ENCODE results near the gene ALDH7A1.
"Not testable (repeated sequence)": the region's sequence is repeated elsewhere in the genome, so short reads cannot be mapped to it uniquely, and the experiment has no call there.

The ALDH7A1 gene

DNA sequence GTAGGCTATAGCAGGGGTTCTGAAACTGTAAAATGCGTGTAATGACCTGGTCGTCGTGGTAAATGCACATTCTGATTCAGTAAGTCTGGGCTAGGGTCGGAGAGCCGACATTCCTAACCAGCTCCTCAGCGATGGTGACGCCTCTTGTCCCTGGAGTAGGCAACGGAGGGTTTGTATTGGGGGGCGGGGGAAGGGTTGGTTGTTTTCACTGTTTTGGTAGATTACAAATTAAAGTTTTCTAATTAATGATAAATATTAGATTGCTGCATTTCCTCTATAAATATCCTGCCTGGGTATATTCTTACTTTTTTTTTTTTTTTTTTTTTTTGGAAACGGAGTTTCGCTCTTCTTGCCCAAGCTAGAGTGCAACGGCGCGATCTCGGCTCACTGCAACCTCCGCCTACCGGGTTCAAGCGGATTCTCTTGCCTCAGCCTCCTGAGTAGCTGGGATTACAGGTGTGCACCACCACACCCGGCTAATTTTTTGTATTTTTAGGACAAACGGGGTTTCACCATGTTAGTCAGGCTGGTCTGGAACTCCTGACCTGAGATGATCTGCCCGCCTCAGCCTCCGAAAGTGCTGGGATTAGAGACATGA is 566 bp upstream of the ALDH7A1 start:
- no peak for DNase-seq (ENCODE audit: low read depth in 2 of 2, low spot score in 1 of 2)

DNA sequence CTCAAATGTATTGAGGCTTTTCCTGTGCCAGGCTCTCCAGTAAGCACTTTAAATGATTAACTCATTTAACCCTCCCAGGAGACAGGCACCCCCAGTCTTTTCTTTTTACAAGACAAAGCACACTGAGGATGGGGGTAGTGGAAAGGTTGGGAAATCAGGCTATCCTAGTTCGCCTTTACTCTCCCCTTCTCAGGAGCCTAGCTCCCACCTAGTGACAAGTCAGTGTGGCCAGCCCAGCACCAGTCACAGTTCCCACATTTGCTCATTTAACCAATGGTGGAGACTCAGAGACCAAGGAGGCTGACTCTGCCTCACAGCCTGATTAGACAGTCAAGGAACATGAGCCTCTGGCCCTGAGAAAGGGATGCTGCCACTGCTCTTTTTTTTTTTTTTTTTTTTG is 3.5 kb downstream of the ALDH7A1 start:
- no peak for DNase-seq (ENCODE audit: low read depth in 2 of 2, low spot score in 1 of 2)

DNA sequence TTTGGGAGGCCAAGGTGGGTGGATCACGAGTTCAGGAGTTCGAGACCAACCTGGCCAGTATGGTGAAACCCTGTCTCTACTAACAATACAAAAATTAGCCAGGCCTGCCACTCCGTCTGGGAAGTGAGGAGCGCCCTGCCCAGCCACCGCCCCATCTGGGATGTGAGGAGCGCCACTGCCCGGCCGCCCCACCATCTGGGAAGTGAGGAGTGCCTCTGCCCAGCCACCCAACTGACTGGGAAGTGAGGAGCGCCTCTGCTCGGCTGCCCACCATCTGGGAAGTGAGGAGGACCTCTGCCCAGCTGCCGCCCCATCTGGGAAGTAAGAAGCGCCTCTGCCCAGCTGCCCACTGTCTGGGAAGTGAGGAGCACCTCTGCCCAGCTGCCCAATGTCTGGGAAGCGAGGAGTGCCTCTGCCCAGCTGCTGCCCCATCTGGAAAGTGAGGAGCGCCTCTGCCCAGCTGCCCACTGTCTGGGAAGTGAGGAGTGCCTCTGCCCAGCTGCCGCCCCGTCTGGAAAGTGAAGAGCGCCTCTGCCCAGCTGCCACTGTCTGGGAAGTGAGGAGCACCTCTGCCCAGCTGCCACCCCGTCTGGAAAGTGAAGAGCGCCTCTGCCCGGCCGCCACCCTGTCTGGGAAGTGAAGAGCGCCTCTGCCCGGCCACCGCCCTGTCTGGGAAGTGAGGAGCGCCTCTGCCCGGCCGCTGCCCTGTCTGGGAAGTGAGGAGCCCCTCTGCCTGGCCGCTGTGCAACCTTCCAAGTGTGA is 5.3 kb downstream of the ALDH7A1 start:
- no peak for DNase-seq (ENCODE audit: low read depth in 2 of 2, low spot score in 1 of 2)

DNA sequence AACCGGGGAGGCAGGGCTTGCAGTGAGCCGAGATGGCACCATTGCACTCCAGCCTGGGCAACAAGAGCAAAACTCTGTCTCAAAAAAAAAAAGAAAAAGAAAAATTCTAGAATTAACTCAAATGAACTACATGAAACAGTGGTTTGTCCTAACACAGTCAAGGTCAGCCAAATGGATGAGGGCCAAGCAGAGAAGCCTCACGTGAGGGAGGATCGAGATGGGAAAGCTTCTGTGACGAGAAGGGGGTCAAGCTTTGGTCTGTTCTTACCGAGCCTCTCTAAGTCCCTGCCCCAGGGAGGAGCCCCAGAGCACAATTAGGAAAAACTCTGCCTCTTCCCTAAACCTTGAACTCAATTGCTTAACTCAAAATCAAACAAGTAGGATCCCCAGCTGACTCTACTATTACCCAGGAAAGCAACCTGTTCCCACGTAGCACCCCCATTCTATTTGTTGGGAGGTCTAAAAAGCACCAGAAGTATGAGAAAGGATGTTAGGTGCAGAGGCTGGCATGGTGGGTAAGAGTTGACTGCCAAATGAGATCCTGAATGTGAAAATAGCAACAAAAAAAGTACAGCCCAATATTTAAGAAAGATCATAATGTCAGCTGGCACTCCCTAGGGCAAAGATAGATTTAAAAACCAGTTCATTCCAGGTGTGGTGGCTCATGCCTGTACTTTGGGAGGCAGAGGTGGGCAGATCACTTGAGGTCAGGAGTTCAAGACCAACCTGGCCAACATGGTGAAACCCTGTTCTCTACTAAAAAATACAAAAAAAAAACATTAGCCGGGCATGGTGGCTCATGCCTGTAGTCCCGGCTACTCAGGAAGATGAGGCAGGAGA is 7.2 kb downstream of the ALDH7A1 start:
- no peak for DNase-seq (ENCODE audit: low read depth in 2 of 2, low spot score in 1 of 2)

DNA sequence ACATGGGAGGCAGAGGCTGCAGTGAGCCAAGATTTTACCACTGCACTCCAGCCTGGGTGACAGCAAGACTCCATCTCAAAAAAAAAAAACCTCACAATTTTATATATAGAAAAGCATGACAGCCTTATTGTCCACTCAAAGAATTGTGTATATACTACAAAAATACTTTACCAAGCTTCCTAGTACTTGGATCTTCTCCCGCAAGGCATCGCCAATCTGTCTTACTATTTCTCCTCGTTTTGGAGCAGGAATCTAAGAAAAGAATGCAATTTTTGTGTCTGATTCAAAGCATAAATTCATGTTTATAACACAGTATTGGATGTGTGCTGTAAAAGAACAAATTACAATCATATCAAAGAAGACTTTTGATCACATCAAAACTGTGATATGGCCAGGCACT is 11.3 kb downstream of the ALDH7A1 start:
- no peak for DNase-seq (ENCODE audit: low read depth in 2 of 2, low spot score in 1 of 2)

DNA sequence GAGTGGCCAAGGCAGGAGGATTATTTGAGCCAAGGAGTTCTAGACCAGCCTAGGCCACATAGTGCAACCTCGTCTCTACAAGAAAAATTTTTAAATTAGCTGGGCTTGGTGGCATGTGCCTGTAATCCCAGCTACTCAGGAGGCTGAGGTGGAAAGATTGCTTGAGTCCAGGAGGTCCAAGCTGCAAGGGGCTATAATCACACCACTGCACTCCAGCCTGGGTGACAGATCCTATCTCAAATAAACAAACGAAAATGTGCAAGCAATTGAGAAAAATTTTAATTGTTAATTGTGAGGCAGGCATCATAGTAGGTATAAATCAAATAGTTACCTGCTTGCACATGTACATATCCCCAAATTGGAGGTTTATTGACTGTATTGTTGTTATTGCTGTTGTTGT is 15.3 kb downstream of the ALDH7A1 start:
- no peak for DNase-seq (ENCODE audit: low read depth in 2 of 2, low spot score in 1 of 2)

DNA sequence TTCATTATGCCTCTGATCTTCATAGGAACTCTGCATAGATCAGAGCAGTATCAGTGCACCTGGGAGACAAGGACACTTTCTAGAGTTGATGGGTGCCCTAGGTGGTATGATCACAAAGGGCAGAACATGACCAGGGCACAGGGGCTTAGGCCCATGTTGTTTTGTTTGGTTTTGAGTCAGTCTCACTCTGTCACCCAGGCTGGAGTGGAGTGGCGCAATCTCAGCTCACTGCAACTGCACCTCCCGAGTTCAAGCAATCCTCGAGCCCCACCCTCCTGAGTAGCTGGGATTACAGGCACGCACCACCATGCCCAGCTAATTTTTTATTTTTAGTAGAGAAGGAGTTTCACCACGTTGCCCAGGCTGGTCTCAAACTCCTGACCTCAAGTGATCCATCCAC is 17.6 kb downstream of the ALDH7A1 start:
- DNase-seq (ENCODE audit: low read depth in 2 of 2, low spot score in 1 of 2) = no peak

DNA sequence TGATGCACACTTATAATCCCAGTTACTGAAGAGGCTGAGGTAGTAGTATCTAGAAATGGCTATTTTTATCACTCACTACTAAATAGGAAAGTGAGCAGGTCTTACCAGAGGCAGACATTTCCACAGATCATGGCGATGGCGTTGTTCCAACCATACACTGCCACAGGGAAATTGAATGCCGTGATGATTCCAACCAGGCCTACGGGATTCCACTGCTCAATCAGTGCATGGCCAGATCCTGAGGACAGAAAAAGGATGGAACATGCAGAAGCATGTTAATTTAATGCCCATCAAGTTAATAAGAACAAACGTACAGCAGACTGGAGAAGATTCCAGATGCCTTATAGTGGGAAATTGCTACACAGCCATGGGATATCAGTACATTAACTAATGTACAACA is 18.0 kb downstream of the ALDH7A1 start:
- no peak for DNase-seq (ENCODE audit: low read depth in 2 of 2, low spot score in 1 of 2)

DNA sequence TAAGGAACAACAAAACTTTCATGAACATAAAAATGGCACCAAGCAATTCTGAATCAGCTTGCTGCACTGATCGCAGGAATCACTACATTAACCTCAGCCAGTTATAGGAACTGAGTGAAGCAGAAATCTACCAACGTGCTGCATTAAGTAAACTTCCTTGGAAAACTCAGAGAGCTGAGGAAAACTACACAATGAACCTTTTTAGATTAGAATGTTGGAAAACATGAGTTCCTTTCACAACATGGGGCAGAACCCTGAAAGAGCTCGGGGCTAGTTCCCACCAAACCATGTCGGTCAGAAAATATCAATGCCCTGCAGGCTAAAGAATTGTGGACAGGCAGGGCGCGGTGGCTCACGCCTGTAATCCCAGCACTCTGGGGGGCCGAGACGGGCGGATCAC is 19.4 kb downstream of the ALDH7A1 start:
- no peak for DNase-seq (ENCODE audit: low read depth in 2 of 2, low spot score in 1 of 2)

DNA sequence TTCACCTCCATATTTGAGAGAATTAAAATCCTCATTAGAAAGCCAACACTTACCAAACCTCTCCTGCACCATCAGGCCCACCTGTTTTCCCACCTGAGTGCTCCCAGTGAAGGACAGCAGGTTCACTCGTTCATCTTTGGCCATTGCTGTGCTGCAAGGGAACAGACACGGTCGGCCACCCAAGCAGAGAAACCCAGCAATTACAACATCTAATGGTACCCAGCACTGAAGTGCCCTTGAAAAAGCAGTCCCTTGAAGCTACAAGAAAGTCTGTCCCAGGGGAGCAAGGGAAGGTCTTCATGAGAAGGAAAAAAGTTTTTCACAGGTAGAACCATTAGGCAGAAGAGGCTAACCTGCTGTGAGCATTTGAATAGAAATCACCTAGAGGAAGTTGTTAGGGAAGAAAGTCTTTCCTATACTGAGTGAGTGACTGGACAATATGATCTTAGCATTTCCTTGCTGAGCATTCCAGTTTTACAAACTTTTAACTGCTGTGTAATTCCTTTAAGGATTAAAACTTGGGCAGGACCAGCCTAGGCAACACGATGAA is 26.7 kb downstream of the ALDH7A1 start:
- no peak for DNase-seq (ENCODE audit: low read depth in 2 of 2, low spot score in 1 of 2)

DNA sequence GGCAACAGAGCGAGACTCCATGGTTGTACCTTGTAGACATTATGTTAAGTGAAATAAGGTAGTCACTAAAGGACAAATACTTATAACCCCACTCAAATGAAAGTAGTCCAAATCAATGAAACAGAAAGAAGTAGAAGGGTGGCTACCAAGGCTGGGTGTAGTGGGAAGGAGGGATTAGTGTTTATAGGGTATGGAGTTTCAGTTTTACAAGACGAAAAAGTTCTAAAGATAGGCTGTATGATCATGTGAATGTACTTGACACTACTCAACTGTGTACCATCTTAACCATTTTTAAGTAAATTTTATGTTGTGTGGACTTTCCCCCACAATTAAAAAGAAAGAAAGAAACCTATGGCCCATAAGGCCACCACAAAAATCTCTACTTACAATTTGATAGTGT is 32.2 kb downstream of the ALDH7A1 start:
- no peak for DNase-seq (ENCODE audit: low read depth in 2 of 2, low spot score in 1 of 2)

DNA sequence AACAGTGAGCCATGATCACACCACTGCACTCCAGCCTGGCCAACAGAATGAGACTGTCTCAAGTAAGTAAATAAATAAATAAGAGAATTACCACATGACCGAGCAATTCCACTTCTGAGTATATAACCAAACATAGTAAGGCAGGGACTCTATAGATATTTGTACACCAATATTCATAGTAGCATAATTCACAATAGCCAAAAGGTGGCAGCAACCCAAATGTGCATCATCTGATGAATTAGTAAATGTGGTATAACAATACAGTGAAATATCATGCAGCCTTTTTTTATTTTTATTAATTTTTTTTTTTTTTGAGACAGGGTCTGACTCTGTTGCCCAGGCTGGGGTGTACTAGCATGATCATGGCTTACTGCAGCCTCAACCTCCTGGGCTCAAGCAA is 33.1 kb downstream of the ALDH7A1 start:
- DNase-seq (ENCODE audit: low read depth in 2 of 2, low spot score in 1 of 2) = no peak

DNA sequence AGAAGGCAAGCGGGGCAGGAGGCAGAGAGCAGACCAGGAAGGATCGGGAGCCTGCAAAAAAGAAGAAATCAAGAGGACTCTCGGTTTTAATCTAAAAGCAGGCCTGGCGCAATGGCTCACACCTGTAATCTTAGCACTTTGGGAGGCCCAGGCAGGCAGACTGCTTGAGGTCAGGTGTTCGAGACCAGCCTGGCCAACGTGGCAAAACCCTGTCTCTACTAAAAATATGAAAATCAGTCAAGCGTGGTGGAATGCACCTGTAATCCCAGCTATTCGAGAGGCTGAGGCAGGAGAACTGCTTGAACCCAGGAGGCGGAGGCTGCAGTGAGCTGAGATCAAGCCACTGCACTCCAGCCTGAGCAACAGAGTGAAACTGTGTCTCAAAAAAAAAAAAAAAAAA is 39.9 kb downstream of the ALDH7A1 start:
- not testable (repeated sequence) for DNase-seq (ENCODE audit: low read depth in 2 of 2, low spot score in 1 of 2)

DNA sequence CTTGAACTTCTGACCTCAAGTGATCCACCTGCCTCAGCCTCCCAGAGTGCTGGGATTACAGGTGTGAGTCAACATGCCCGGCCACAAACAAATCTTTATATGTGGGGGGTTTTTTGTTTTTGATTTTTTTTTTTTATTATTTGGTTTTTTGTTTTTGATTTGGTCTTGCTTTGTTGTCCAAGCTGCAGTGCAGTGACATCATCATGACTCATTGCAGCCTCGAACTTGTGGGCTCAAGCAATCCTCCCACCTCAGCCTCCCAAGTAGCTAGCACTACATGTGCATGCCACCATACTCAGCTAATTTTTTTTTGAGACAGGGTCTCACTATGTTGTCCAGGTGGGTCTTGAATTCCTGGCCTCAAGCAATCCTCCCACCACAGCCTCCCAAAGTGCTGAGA is 42.4 kb downstream of the ALDH7A1 start:
- no peak for DNase-seq (ENCODE audit: low read depth in 2 of 2, low spot score in 1 of 2)

DNA sequence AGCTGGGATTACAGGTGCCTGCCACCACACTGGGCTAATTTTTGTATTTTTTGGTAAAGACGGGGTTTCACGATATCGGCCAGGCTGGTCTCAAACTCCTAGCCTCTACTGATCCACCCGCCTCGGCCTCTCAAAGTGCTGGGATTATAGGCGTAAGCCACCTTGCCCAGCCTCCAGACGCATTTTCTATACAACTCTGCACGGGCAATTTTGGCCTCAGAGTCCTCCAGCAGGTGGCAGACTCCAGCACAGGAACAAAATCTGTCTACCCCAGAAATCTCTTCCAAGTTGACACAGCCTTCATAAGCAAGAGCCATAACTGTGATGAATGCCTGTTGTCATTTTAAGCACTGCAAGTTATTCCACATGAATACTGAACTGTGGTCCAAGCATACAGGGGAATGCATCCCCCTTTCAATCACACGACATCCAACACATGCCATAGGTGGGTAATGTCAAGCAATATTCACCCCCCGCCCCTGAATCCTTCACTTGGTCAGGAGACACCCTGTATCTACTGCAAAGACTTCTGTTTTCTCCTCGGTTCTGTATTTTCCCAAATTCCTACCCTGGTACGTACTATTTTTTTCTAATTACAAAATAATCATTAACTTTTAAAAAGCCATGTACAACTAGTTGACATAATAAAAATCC is 50.8 kb downstream of the ALDH7A1 start:
- no peak for DNase-seq (ENCODE audit: low read depth in 2 of 2, low spot score in 1 of 2)

DNA sequence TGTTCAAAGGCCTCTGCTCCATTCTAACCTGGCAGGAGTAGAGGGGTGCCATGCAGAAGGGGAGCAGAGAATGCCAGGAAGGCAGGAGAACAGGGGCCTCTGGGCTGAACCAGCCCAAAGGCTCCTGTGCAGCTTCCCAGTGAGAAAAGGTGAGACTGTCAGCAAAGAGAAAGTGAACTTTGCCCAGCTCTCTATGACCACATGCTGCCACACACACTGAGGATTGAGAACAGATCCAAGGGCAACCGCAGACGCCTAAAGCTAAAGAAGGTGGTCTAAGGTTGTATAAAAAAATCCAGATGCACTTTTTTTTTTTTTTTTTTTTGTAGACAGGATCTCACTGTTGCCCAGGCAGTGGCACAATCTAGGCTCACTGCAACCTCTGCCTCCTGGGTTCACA is 51.4 kb downstream of the ALDH7A1 start:
- DNase-seq (ENCODE audit: low read depth in 2 of 2, low spot score in 1 of 2) = no peak

DNA sequence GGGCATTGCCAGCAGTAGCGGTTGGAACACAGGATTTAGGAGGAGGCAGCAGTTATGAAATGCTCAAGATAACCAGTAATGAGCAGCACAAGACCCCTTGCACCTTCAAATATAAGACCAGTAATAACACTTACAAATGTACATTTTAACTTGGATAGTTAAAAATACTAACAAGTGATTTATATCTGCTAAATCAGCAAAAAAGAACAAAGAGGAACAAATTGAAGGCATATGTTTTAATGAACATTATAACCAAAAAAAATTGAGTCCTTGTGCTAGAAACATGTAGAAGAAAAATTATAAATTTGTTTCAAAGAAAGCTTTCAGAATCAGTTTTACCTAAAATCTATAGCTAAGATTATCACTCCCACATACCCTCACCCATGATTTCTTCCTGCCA is 52.0 kb downstream of the ALDH7A1 start:
- DNase-seq (ENCODE audit: low read depth in 2 of 2, low spot score in 1 of 2) = no peak

DNA sequence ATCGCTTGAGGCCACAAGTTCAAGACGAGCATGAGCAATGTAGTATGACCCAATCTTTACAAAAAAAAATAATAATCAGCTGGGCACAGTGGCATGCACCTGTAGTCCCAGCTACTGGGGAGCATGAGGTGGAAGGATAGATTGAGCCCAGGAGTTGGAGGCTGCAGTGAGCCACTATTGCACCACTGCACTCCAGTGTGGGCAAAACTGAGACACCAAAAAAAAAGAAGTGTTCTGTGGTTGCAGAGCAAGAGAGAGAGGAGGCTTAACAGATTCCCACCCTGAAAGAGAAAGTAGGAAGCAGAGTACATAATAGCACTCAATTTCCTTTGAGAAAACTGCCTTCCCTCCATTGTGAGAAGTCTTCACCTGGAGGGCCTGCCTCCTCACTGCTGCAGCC is 52.6 kb downstream of the ALDH7A1 start:
- no peak for DNase-seq (ENCODE audit: low read depth in 2 of 2, low spot score in 1 of 2)

DNA sequence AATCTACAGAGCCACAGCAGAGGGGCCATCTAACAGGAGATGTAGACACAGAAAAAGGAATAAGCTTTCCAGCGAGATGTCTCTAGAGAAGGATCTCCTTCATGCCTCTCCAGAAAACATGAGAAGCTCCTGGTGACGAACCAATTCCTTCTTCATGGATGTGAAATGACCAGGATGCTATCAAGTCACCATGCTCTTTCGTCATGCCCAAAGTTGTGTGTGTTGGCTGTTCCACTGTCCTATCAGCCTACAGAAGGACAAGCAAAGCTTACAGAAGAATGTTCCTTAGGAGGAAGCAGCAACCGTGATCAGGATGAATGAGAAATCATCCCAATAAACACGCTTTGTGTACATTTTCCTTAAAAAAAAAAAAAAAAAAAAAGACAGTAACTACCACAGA is 54.4 kb downstream of the ALDH7A1 start:
- DNase-seq (ENCODE audit: low read depth in 2 of 2, low spot score in 1 of 2) = no peak

DNA sequence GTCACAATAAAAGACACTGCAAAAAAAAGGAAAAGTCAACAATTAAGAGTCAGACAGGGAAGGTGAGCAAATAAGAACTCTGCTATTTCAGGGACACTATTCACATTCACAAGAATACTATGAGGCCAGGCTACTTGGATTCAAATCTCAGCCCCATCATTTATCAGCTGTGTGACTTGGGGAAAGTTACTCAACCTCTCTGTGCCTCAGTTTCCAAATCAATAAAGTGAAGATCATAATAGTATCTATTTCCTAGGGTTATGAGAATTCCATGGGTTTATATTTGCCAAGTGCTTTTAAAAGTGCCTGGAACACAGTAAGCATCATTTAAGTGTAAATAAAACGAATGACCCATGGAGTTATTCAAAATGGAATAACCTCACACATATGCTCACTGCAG is 56.4 kb downstream of the ALDH7A1 start:
- no peak for DNase-seq (ENCODE audit: low read depth in 2 of 2, low spot score in 1 of 2)

DNA sequence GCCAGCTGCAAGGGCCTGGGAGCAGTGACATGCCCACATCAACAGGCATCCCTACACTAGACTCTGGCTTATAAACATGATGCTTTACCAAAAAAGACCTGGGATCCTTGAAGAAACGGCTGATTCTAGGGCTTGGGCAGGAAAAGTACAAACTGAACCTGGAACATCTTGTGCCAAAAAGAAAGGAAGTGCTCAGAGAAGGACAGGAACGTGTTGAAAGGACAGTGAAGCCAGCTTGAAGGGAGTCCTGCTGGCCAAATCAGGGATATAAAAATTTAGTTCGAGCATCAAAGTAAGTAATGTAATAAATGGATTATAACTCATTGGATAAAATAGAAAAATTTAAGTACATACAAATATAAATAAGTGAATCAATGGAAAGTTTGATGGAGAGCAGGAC is 58.1 kb downstream of the ALDH7A1 start:
- DNase-seq (ENCODE audit: low read depth in 2 of 2, low spot score in 1 of 2) = no peak
